ENCODE measurements around the gene FOXD4L3.
"Not testable (repeated sequence)": the region's sequence is repeated elsewhere in the genome, so short reads cannot be mapped to it uniquely, and the experiment has no call there.

Gene FOXD4L3

DNA sequence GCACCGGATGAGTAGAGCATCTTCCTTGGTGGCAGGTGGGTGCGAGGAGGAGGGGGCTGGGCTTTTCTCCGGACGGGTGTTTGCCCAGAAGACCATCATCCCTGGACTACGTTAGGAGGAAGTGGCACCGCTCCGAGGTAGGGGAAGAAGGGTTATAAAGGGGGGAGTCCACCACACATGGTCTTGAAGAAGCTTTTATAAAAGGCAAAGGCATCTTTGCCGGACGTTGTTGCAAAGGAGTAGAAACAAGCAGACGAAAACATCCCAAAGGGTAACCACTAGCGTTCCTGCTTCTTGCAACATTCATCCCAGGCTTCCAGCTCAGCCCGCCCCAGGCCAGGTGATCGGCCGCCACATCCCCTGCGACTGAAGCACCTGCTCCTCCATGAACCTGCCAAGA, at the start of gene FOXD4L3:
FOXD4L3 (plus strand) TSS at position 301 of the 400 bp plus-strand sequence; CDS start at position 386, 85 bp downstream.
- not testable (repeated sequence) for H3K4me3 ChIP-seq (ENCODE audit: low read depth, low read length); DNase-seq (ENCODE audit: low read depth)

DNA sequence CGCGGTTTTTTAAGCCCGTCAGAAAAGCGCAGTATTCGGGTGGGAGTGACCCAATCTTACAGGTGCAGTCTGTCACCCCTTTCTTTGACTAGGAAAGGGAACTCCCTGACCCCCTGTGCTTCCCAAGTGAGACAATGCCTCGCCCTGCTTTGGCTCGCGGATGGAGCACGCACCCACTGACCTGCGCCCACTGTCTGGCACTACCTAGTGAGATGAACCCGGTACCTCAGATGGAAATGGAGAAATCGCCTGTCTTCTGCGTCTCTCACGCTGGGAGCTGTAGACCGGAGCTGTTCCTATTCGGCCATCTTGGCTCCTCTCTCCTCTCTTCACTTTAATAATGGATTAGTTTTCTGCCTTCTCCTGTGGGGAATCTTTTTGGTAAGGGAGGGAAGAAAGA, 21.6 kb upstream of the FOXD4L3 start:
- not testable (repeated sequence) for H3K4me3 ChIP-seq (ENCODE audit: low read depth, low read length); DNase-seq (ENCODE audit: low read depth)

DNA sequence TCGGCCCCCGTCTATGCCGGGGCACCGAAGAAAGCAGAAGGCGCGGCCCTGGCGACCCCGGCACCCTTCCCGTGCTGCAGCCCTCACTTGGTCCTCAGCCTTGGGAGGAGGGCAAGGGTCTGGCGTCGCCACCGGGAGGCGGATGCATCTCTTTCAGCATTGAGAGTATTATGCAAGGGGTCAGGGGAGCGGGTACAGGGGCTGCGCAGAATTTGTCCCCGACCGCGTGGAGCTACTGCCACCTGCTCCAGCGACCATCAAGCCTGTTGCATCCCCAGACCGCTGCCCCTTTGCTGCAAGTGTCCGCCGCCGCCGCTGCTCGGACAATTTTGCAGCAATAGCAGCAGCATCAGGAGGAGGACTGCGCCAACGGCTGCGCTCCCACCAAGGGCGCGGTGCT, 1.1 kb downstream of the FOXD4L3 start:
- H3K4me3 ChIP-seq (ENCODE audit: low read depth, low read length); DNase-seq (ENCODE audit: low read depth): not testable (repeated sequence)

DNA sequence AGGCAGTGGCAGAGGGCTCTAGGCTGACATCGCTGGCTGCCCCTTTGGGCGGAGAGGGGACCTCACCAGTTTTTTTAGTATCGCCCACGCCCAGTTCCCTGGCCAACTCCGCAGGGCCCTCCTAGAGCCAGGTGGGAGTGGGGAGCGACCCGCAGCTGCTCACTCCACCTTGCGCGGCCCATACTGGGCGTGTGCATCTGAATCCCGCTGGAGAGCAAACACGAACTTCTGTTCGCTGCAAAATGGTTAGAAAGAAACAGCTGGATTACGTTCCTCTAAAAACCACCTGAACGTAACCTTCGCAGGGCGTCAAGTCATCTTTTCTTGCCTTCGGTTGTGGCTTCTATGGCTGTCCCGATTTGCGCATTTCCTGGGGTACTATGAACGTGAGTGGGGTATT, 1.5 kb downstream of the FOXD4L3 start:
- DNase-seq (ENCODE audit: low read depth); H3K4me3 ChIP-seq (ENCODE audit: low read depth, low read length): not testable (repeated sequence)

DNA sequence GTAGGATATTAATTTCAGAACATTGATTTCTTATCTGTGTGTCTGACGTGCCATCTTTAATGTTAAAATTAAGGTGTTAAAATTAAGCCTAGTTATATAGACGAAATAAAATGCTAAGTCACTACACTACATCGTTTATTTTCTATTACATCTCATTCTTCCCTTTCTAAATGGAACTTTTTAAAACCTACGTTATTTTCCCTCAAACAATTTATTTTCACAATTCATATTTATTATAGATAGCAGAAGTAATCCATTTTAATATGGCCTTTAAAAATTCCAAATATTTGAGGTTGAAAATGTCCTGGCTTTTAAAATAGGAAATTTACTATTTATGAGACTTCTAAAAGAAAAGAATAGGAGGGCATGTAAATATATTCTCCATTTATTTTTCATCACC, 2.1 kb downstream of the FOXD4L3 start:
- DNase-seq (ENCODE audit: low read depth); H3K4me3 ChIP-seq (ENCODE audit: low read depth, low read length): not testable (repeated sequence)

DNA sequence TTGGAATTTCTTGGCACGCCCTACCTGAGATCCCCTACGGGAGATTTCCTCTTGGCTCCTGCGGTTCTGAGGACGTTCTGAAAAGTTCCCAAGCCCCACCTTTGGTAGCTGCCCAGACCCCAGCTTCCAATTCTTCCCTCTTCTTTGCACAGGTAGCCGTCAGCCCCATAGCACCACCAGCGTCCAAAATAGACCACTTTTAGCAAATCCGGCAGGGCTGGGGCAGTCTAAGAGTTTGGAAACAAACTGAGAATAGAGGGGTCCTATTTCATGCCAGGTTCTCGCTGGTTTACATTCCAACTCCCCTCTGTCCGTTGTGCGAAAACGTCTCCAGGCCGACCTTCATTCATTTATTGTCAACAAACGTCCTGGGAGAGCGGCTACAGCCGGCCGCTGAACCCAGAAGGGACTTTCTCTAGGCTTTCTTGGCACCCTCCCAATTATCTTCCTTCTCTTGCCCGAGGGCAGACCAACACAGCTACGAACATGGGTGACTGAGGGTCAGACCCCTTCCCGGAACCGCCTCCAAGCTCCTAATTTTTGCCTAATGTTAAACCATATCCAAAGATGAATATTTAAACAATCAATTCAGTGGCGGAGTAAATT, 3.1 kb downstream of the FOXD4L3 start:
- not testable (repeated sequence) for DNase-seq (ENCODE audit: low read depth); H3K4me3 ChIP-seq (ENCODE audit: low read depth, low read length)

DNA sequence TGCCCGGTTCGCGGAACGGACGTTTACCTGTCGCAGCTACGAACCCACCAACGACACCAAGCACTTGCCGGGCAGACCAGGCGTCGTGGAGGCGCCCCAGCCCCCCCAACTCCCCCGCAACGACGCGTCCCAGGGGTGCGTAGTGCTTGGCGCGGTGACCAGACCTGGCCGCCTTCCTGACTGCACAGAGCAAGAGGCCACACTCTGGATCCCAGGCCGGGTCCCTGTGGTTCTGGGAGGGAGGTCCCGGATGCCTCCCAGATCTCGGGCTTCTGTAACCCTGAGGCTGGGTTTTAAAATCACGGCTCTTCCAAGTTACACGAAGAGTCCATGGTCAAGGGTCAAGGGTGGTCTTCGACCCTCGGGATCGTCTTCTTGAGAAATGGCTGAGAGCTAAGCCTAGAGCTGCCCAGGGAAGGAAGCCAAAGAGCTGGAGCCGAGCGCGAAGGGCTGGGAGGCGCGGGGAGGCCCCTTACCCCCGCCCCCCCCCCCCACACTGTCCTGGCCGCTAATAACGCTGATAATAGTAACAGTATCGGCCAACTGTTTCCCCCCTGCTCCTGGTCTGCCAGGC, 3.8 kb downstream of the FOXD4L3 start:
- H3K4me3 ChIP-seq (ENCODE audit: low read depth, low read length); DNase-seq (ENCODE audit: low read depth): not testable (repeated sequence)

DNA sequence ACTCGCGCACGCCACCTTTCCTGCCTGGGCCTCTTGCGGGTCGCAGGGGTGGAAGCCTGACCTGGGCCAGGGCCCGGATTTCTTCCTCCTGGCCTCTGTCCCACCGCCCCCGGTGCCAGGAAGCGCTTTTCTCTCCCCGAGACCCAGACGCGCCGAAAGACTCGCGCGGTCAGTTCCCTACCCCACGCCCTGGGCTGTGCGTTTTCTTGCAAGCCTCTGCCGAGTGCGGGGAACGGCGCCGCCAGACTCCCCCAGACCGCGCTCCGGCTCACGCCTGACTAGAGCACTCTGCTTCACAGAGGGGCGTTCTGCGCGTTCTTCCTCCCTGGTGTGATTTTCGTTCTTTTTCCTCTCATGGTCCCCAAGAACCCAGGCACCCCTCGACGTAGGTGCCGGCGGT, 4.5 kb downstream of the FOXD4L3 start:
- H3K4me3 ChIP-seq (ENCODE audit: low read depth, low read length); DNase-seq (ENCODE audit: low read depth): not testable (repeated sequence)

DNA sequence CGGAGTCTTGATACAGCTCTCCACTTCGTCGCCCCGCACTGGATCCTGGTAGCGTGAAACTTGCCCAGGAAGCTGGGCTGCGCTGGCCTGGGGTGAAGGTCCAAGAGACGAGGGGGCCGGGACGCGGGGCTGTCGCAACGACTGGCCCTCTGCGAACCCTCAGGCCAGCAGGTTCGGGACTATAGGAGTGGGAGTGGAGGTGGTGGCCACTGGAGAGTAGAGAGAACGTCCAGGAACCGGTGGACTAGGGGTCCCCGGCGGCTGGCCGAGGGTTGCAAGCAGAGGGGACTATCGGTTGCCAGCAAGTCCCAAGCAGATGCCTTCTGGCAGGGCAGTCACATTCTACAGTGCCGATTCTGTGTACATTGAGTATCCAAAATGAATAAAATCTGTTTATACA, 5.0 kb downstream of the FOXD4L3 start:
- H3K4me3 ChIP-seq (ENCODE audit: low read depth, low read length); DNase-seq (ENCODE audit: low read depth): not testable (repeated sequence)

DNA sequence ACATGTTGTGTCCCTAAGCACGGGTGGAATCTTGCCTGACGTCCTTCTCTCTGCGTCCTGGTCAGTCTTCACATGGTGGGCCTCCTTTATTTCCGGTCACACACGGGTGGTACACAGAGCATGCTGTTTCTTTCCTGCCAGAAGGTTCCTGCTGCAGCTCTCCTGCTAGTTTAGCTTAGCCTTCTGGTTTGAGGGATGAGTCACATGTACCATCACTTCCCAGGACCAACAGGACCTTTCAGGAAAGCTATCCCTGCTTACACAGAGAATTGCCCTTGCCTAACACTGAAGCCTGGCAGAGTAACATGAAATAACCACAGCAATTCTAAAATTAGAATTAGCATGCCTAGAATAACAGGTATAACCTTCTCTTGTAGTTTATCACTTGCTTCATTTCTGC, 8.5 kb downstream of the FOXD4L3 start:
- not testable (repeated sequence) for H3K4me3 ChIP-seq (ENCODE audit: low read depth, low read length); DNase-seq (ENCODE audit: low read depth)

DNA sequence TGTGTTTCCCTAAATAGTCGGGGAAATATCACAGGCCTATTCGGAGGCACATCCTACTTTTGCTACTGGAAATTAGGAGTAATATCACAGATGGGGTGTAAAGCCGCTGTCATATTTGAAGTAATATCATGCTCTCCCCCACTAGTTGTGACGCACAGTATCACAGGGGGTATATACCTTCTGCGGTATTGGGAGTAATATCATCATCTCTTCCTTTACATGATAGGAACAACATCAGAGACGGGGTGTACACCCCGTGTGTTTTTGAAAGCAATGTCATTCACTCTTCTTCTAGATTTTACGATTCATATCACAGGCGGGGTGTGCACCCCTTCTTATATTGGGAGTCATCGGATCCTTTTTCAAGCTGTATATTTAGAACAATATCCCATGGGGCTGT, 15.5 kb downstream of the FOXD4L3 start:
- not testable (repeated sequence) for H3K4me3 ChIP-seq (ENCODE audit: low read depth, low read length); DNase-seq (ENCODE audit: low read depth)

DNA sequence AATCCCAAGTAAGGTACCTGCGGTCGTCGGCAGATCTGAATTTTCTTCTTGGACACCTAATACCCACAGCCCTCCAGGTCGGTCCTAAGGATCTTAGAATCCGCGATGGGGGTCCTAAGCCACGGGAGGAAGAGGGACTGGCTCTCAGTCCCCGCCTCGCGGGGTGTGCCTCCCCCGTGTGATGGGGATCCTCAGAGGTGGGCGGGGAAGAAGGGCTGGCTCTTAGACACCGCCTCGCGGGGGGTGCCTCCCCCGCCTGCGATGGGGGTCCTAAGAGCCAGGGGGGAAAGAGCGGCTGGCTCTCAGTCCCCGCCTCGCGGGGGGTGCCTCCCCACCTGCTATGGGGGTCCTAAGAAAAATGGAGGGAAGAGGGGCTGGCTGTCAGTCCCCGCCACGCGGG, 21.1 kb downstream of the FOXD4L3 start:
- H3K4me3 ChIP-seq (ENCODE audit: low read depth, low read length); DNase-seq (ENCODE audit: low read depth): not testable (repeated sequence)

DNA sequence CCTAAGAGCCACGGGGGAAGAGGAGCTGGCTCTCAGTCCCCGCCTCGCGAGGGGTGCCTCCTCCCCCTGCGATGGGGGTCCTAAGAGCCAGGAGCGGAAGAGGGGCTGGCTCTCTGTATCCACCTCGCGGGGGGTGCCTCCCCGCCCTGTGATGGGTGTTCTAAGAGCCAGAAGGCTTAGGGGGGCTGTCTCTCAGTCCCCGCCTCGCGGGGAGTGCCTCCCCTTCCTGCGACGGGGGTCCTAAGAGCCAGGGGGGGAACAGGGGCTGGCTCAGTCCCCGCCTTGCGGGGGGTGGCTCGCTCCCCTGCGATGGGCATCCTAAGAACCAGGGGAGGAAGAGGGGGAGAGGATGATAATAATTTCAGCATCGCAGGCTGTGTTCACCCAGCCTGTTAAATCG, 21.9 kb downstream of the FOXD4L3 start:
- not testable (repeated sequence) for DNase-seq (ENCODE audit: low read depth); H3K4me3 ChIP-seq (ENCODE audit: low read depth, low read length)

DNA sequence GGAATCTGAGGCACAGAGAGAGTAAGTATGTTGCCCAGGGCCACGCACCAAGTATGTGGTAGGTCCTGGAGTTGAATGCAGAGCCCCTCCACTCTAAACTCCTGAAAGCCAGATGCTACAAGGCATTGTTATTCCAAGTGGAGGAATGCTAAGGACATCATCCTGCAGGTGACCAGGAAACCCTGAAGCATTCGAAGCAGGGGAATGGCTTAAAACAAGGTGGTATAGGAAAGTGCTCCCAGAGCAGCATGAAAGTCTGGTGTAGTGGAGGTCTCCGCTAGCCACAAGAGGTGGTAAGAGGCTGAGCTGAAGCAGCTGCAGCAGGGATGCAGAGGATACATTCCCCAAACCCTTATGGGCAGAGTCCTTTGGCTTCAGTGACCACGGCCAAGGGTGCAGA, 26.4 kb downstream of the FOXD4L3 start:
- DNase-seq (ENCODE audit: low read depth); H3K4me3 ChIP-seq (ENCODE audit: low read depth, low read length): not testable (repeated sequence)

DNA sequence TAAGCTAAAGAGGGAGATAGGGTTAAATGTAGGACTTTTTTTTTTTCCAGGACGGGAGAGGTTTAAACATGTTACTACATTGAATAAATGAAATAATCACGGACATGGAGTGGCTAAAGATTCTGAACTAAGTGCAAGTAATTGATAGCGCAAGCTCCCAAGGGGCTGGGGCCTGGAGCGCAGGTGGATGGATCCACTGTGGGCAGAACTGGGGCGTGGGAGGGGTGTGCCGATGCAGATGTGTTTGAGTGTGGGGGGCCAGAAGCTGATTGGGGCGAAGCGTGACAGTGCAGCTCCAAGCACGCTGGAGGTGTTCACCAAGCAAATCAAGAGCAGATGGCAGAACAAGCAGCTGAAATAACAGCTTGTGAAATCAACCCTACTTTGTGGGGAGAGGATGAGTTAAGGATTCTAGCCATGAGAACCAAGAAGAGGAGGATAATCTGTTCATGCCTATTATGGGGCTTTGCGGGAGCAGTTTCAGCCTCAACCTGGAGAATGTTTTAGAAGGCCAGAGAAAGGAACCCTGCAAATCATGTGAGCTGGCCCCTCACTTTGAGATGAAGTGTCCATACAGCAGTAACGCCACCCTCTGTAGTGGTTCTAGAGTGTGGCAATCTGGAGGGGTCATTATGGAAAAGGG, 28.0 kb downstream of the FOXD4L3 start:
- DNase-seq (ENCODE audit: low read depth); H3K4me3 ChIP-seq (ENCODE audit: low read depth, low read length): not testable (repeated sequence)

DNA sequence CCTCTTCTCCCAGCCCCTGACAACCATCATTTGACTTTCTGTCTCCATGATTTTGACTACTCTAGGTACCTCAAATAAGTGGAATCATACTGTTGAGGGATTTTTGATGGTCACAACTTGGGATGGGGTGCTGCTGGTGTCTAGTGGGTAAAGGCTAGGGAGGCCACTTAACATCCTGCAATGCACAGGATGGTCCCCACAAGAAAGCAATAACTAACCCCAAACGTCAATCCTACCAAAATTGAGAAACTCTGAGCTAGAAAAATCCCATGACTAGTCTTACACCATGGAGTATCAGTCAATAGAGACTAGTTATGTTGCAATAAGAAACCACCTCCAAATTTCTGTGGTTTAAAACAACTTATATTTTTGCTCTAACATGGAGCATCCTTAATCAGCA, 29.5 kb downstream of the FOXD4L3 start:
- not testable (repeated sequence) for H3K4me3 ChIP-seq (ENCODE audit: low read depth, low read length); DNase-seq (ENCODE audit: low read depth)

DNA sequence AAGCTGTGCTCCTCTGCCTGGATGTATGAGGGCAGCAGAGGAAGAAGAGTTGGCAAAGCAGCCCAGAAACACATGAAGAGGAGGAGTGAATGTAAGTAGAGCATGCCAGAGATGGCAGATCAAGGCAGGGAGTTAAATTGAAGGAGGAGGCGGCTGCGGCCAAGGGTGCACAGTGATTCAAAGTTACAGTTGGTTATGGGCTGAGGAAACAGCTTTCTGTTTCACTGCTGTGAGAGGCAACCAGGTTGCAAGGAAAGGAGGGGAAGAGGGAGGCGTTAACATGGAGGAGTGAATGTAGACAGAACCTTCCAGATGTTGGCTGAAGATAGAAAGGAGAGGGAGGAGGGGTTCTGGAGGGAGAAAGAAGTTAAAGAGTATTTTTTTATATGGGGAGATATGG, 33.3 kb downstream of the FOXD4L3 start:
- not testable (repeated sequence) for DNase-seq (ENCODE audit: low read depth); H3K4me3 ChIP-seq (ENCODE audit: low read depth, low read length)

DNA sequence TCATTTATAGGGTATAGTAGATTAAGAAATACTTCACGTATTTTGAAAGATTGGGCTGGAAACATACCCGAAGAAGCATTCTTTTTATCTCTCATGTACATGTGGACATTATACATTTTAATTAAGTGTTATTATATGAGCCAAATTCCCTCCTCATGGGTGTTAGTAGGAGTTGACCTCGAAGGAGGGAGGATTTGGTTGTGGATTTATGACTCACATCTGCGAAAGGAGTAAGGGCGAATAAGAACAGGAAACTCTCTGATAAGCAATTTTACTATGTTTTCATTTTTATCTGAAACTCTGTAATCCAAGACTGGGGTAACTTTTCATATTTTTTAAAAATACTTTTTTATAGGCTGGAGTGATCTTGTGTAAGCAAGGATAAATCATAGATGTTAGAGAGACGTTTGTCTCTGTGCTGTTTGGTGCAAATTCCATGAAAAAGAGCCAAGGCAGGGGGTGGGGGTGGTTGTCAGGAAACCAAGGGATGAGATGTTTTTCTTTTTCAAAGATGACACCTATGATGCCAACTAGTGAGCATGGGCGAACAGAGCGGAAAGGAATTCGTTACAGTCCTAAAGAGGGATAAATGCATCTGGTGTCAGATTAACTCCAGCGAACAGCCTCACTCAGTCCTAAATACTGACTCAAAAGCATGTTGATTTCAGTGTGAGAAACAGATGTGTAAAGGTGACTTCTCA, 34.1 kb downstream of the FOXD4L3 start:
- not testable (repeated sequence) for DNase-seq (ENCODE audit: low read depth); H3K4me3 ChIP-seq (ENCODE audit: low read depth, low read length)

DNA sequence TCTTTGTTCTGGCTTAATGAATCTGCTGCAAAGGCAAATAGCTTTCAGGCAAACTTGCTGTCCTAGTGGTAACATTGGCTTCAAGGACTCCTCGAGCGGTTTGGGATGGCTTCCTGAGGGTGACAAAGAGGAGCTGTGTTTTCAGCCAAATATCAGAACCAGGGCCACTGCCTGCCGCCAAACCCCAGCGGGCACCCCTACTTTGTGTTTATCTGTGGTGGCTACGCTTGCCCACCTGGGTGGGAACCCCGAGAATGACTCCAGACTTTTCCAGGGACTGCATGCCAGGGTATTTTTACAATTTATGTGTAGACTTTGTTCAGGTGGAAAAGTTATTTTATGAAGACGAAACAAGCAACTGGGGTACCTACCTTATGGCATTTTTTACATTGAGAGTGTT, 35.3 kb downstream of the FOXD4L3 start:
- not testable (repeated sequence) for DNase-seq (ENCODE audit: low read depth); H3K4me3 ChIP-seq (ENCODE audit: low read depth, low read length)
